GM18505 (cell line): ENCODE results near the gene LBR.
"Not testable (repeated sequence)": the region's sequence is repeated elsewhere in the genome, so short reads cannot be mapped to it uniquely, and the experiment has no call there.

Experiments used
- ATAC-seq: cut with Tn5 transposase; IDR thresholded peaks from one replicate; pipeline ENCODE4 v1.9.1; 2021; ENCODE audit not compliant: unreplicated experiment
- POLR2A ChIP-seq: IDR thresholded peaks from 4 replicates; pipeline ENCODE4 v1.6.1; 2011; ENCODE audit warnings: borderline replicate concordance; ENCODE audit not compliant: insufficient read depth, insufficient read length; ENCODE audit errors: extremely low read depth

LBR gene

DNA sequence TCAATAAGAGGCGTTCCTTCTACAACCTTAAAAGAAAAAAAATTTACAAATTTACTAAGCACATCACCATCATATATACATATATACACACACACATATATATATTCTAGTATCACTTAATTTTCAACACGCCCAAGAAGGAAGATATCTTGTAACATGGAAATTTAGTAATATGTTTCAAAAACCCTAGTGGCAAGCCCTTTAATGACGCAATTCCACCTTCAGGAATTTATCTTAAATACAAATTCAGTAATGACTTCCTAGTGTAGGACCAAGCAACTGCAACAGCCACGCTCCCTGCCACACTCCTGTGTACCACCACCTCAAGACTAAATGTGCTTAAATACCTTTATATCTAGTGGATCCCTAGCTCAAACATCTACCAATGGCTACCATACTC lies 12.5 kb downstream of the LBR start:
- TF ChIP-seq POLR2A = no peak
- ATAC-seq = no peak

DNA sequence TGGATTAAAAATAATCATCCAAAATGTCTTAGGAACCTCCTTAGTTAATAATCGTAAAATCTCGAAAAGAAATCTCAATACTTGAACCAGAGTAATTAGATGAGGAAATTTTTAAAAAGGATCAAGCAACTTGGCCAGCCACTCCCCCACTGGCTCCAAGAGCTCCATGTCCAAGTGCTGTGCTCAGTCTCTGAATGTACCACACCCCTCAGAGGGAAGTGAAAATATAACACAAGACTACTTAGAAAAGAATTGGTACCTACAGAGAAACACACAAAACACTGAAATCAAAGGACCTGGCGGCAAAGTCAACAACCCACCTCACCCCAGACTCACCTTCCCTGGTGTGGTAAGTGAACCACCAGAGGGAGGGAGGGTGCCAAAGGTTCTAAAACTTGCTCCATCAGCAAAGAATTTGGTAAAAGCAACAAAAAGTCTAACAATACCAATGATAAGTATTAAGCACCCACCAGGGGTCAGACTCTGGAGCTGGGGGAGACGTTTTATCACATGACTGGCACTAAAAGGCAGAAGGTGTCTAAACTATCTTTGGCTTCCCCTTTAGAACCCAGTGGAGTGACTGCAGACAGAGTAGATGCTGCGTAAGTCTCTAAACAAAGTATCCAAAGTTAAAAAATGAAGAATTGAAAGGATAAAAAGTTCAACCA lies 14.0 kb downstream of the LBR start:
- no peak for ATAC-seq
- TF ChIP-seq POLR2A = no peak

DNA sequence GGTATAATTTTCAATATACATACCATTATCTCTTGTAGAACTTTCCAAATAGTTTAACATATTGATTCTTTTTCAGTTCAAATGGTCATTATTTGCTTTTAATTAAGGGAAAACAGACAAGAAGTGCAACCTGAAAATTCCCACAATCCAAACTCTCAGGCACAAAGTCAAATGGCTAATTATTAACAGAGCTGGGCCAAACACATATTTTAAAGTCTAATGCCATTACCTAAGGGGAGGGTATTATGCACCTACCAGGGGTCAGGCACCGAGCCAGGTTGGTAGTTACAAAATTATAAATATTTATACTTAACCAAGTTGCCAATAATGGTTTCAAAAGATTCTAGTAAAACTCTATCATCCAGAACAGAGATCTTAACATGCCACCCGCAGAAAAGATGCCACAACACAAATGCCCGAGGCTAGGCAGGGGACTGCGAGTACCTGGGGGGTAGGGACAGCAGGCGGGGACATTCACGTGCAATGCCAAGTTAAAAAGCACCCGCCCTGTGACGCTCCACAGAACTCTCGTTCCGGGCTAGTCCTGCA lies 15.0 kb downstream of the LBR start:
- TF ChIP-seq POLR2A = no peak
- ATAC-seq = no peak

DNA sequence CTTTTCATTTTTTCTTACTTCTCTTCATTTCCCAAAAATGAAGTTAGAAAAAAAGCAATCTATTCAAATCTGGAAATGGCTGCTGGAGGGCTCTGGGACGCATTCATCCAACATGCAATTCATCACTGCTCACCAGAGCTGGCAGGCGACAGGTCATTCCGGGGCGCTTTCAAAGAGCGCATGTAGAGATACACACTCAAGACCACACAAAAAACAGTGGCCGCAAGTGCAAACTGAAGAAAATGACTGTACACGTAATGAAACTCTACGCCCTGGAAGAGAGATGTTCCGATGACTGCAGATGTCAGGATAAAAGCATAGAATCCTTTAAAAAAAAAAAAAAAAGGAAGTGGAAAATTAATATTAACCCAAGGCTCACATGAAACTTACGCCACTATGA lies 15.5 kb downstream of the LBR start:
- TF ChIP-seq POLR2A = no peak
- no peak for ATAC-seq

DNA sequence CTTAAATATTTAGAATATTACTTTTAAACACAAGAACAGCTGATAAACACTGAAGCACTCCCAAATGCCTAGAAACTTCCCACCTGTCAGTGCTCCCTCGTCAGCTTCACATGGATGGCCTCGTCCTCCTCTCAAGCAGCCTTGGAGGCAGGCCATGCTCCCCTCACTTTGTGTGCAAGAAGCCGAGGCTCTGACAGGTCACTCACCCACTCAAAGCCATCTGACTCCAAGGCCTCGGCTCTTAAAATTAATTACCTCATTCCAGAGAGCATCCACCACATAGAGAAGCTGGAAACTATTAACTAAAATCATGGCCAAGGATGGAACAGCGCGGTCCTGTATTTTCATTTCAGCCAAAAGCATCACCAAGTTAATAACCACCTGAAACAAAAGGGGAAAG lies 17.8 kb downstream of the LBR start:
- ATAC-seq = no peak
- no peak for TF ChIP-seq POLR2A

DNA sequence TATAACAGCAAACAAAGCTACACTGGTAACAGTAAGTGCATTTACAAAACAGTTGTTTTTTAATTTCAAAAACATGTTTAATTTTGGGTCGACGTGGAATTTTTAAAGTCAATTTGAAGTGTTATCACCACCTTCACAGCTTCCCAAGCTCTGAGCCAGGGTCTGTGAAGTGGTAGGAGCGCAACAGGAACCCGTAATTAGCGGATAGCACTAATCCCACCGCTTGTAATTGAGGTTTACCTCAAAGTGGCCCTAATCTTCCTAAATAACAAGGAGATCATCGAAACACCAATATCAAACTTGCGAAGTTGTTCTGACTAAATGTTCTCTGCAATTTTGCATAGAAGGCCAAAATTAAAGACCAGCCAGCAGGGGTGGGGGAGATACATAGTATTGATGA lies 18.8 kb downstream of the LBR start:
- no peak for ATAC-seq
- TF ChIP-seq POLR2A = no peak

DNA sequence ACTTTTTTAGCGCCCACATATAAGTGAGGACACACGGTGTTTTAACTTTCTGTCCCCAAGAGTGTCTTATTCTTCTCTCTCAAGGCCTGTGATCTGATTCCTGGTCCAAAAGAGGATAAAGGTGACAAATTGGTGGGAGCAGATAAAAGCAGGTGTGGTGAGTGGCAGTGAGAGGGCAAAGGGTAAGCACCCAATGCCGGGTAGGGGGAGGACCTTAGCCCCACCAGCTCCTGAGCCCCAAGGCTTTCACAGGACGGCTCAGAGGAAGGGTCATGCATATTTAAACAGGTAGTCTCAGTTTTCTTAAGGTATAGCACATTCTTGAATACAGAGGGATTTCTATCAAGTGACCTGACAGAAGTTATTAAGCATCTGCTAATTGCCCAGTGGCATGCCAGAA lies 19.6 kb downstream of the LBR start:
- ATAC-seq = no peak
- TF ChIP-seq POLR2A = no peak

DNA sequence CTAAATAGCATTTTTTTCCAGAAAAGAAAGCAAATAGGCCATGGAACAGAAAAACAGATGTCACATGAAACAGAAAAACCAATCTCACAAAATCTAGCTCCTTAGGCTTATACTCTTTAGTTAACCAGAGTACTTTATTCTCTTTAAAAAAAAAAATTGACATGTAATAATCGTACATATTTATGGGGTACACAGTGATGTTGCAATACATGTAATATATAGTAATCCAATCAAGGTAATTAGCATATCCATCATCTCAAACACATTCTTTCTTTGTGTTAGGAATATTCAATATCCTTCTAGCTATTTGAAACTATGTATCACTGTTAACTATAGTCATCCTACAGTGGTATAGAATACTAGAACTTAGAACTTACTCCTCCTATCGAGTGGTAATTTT lies 20.1 kb downstream of the LBR start:
- TF ChIP-seq POLR2A = no peak
- ATAC-seq = no peak

DNA sequence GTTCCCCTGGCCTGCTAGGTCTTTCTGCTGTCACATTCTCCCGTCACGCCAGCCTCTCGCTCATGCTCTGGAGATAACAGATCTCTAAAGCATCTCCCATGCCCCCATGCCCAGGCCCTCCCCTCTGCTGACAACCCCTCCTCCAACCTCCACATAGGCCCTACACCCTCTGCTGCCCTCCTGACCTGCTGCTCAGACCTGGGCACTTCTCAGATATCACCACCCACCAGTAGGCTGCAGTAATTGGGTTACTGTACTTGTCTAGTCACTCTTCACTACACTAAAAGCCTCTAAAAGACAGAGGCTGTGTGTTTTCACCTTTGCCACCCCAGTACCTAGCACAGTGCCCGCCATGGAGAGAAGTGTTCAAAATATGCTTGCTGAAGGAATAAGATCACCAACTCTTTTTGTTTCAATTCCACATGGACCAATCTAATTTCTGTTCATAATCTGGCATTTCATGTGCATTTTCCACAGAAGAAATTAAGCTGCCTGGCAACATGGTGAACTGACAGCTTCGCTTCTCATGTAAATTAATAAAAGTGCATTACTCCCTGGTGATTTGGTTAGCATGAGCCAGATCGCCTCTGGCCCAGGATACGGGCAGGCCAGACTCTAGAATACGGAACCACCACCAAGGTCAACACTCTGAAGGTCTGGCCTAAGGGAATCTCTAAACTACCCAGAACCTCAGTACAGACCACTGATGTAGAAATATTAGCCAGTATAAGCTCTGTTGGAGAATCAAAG lies 20.7 kb downstream of the LBR start:
- TF ChIP-seq POLR2A = no peak

DNA sequence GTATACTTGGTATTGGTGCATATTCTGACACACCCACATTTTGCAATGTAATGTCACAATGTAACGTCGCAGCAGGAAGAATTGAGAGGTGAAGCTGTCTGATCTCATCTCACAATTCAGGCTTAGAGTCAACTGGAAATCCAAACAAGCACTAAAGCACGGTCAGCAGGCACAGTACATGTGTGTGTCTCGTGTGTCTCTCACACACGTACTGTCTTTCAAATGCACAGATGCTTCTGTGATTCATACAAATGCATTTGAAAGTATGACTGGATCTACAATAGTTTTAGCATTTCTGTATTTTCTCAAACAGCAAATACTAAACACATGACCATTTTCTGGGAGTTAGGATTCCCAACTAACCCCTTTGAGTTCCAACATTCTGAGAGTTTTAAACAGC lies 26.9 kb downstream of the LBR start:
- ATAC-seq = no peak
- no peak for TF ChIP-seq POLR2A

More for the DNA sequence above, 20.7 kb downstream of the LBR start:
- no peak for ATAC-seq

DNA sequence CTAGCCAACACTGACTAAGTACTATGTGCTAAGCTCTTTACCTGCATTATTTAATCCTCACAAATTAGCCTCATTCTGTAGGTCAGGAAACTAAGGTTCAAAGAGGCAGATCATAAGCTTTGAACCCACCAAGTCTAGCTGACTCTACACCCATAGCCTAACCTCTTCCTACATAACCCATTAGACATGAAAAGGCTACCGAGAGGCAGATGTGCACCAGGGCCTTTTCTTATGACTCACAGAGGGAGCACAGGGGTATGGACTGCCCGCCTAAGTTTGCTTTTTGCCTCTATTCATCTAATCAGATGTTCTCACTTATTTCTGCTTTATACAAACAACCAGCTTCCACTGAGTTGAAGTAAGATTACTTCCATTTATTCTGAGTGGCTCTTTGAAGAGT lies 31.5 kb downstream of the LBR start:
- no peak for TF ChIP-seq POLR2A
- ATAC-seq = no peak

DNA sequence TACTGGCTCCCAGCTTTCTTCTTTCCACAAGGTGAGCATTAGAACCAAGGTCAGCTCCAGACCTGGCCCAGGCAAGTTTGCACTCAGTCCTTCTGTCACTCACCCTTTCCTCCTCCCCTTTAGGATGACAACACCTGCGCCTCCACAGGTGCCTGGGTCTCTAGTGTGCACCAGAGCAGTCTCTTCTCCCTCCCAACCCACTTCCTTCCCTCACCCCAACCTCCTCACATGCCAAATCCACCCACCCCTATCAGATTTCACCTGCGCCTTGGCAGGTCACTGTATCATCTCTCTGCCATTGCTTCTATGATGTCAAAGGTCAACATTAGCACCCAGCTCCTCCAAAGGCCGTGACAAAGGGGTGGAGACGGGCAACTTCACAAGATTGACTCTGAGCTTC lies 38.0 kb downstream of the LBR start:
- TF ChIP-seq POLR2A = no peak
- ATAC-seq = no peak

DNA sequence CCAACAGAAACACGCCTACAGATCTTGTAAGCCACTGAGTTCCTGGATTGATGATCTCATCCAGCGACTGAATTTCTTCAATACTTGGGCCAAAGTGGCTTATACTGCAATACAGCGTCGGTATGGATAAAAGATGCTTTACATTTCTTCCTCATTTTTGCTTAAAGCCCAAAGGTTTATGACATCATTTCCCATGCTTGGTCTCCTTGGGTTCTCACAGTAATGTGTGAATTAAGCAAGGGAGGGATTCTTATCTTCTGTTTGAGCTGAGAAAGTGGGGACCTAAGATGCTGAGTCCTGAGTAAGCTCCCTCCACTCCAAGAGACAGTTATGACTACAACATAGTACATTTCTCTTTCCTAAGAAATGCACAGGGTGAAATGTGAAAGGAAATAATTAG lies 39.5 kb downstream of the LBR start:
- TF ChIP-seq POLR2A = no peak
- no peak for ATAC-seq

DNA sequence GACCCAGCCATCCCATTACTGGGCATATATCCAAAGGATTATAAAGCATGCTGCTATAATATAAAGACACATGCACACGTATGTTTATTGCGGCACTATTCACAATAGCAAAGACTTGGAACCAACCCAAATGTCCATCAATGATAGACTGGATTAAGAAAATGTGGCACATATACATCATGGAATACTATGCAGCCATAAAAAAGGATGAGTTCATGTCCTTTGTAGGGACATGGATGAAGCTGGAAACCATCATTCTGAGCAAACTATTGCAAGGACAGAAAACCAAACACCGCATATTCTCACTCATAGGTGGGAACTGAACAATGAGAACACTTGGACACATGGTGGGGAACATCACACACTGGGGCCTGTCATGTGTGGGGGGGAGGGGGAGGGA lies 41.0 kb downstream of the LBR start:
- ATAC-seq = not testable (repeated sequence)
